ENCODE data around the gene ST6GALNAC5.

GRCh38 chr1:76876655-76877395 is 9.5 kb downstream of the ST6GALNAC5 start:
- TF ChIP-seq GATA3 (IDR thresholded peaks at IDR 0.05; ENCODE audit: low read depth, low read length) (no peak), GATA2 (IDR thresholded peaks at IDR 0.05; ENCODE audit: low read depth, low read length) (no peak)
